K562 (cell line): Measurements from ENCODE around the gene HNRNPA3. TPM values are rescaled to one million over a fixed set of nuclear protein-coding genes. Genes with fewer than 3 reads are reported as not detected.
"Not testable (repeated sequence)": the region's sequence is repeated elsewhere in the genome, so short reads cannot be mapped to it uniquely, and the experiment has no call there.

ENCODE experiments used
- ATAC-seq: fragments of 200-7000 bp; cut with Tn5 transposase; 3 replicates; pipeline ENCODE4 v1.9.1; 2020; ENCODE audit warnings: moderate library complexity
- BruUV-seq: library from RNA; stranded (reverse); fragments of 400-500 nt; replicated peaks from 2 replicates; lab custom pipeline; 2021; lab: Mats Ljungman, UMichigan
- CTCF ChIA-PET: fragments of 300-600 bp; formaldehyde crosslinking; extraction: SDS; loops from one replicate; lab custom pipeline; 2021; ENCODE audit warnings: low intra/inter-chr PET ratio; lab: Yijun Ruan, JAX
- POLR2A ChIA-PET: fragments of 300-600, 350-650 bp; sonication (Branson Sonifier 250); formaldehyde crosslinking; extraction: SDS; loops from one replicate; lab custom pipeline; 2021; ENCODE audit warnings: antibody characterized with exemption, inconsistent platforms; lab: Yijun Ruan, JAX
- DNase-seq, 4 experiments: peaks; one replicate each; pipeline versions ENCODE4 v3.0.0 to v3.0.0-alpha.2; 2011 to 2018; ENCODE audit warnings: low spot score in 3 of 4, mixed read lengths in 3 of 4; ENCODE audit errors: extremely low read depth in 1 of 4
- FAIRE-seq: peaks from 2 replicates; lab custom pipeline; 2011; peaks lifted over from hg19 to GRCh38; lab: Jason Lieb, UNC
- H2AFZ ChIP-seq: 2 replicates; pipeline ENCODE4 v1.6.0; 2011; ENCODE audit warnings: low read depth, low read length, control low read depth, inconsistent platforms
- H3K27ac ChIP-seq: fragments of 200-600 bp; 3 replicates; pipeline ENCODE4 v1.8.0; 2011; ENCODE audit warnings: low read depth, mild to moderate bottlenecking, control low read depth, inconsistent platforms, low read length, moderate library complexity, mixed read lengths; ENCODE audit errors: extremely low read depth
- H3K27me3 ChIP-seq, 2 experiments: fragments of 300-600 bp in 1 of 2; 2 replicates in 1 of 2; 3 replicates in 1 of 2; pipeline versions ENCODE4 v1.6.0 to v1.8.0; 2011; ENCODE audit warnings: inconsistent platforms in 2 of 2, low read length in 2 of 2, mild to moderate bottlenecking in 1 of 2, mixed read lengths in 1 of 2, moderate library complexity in 1 of 2; ENCODE audit not compliant: control insufficient read depth in 2 of 2, insufficient read depth in 2 of 2
- H3K36me3 ChIP-seq: fragments of 300-600 bp; 3 replicates; pipeline ENCODE4 v1.8.0; 2011; ENCODE audit warnings: mild to moderate bottlenecking, low read length, inconsistent platforms; ENCODE audit not compliant: control insufficient read depth, insufficient read depth
- H3K4me1 ChIP-seq, 2 experiments: fragments of 200-600 bp in 1 of 2; replicated peaks in 1 of 2; 2 replicates in 1 of 2; 3 replicates in 1 of 2; pipeline versions ENCODE4 v1.5.1 to v1.8.0; 2011; ENCODE audit warnings: inconsistent platforms in 2 of 2, low read length in 2 of 2, mild to moderate bottlenecking in 1 of 2, mixed read lengths in 1 of 2, moderate library complexity in 1 of 2; ENCODE audit not compliant: control insufficient read depth in 2 of 2, insufficient read depth in 2 of 2
- H3K4me2 ChIP-seq: 2 replicates; pipeline ENCODE4 v1.6.1; 2011; ENCODE audit warnings: low read length, control low read depth, inconsistent platforms, mixed read lengths; ENCODE audit not compliant: insufficient read depth
- H3K4me3 ChIP-seq: fragments of 200-600 bp; sonication (generic), shearing (Covaris generic); 2 replicates; pipeline ENCODE4 v1.5.1; 2016; ENCODE audit warnings: control low read depth, inconsistent platforms
- H3K79me2 ChIP-seq: fragments of 200-600 bp; 3 replicates; pipeline ENCODE4 v1.8.0; 2011; ENCODE audit warnings: low read length, inconsistent platforms; ENCODE audit not compliant: control insufficient read depth, insufficient read depth
- H3K9ac ChIP-seq, 2 experiments: 2 replicates each; pipeline versions ENCODE4 v1.6.0 to v1.6.1; 2011; ENCODE audit warnings: low read depth in 2 of 2, low read length in 2 of 2, control low read depth in 1 of 2, inconsistent platforms in 1 of 2, mild to moderate bottlenecking in 1 of 2, mixed read lengths in 1 of 2; ENCODE audit not compliant: insufficient read depth in 1 of 2
- H3K9me1 ChIP-seq: one replicate; pipeline ENCODE4 v1.6.0; 2011; ENCODE audit warnings: inconsistent platforms, mild to moderate bottlenecking, low read length, moderate library complexity; ENCODE audit not compliant: control insufficient read depth, insufficient read depth
- H3K9me3 ChIP-seq: replicated peaks from 2 replicates; pipeline ENCODE4 v1.5.1; 2011; ENCODE audit warnings: low read depth, low read length, inconsistent platforms; ENCODE audit not compliant: control insufficient read depth, insufficient read depth
- H4K20me1 ChIP-seq: replicated peaks from 2 replicates; pipeline ENCODE4 v1.6.1; 2011; ENCODE audit warnings: low read length, inconsistent platforms, mixed read lengths; ENCODE audit not compliant: control insufficient read depth, insufficient read depth
- ARID1B ChIP-seq: fragments of 450-650 bp; IDR thresholded peaks from 2 replicates; pipeline ENCODE4 v1.6.1; 2016; ENCODE audit warnings: antibody characterized with exemption, mild to moderate bottlenecking, inconsistent platforms
- CBFA2T2 ChIP-seq: fragments of 450-650 bp; conservative IDR thresholded peaks from 2 replicates; pipeline ENCODE4 v1.6.1; 2017; ENCODE audit warnings: mild to moderate bottlenecking
- CBFA2T3 ChIP-seq: fragments of 450-650 bp; IDR thresholded peaks from 2 replicates; pipeline ENCODE4 v1.6.1; 2017
- MAFG ChIP-seq: fragments of 450-650 bp; conservative IDR thresholded peaks from 2 replicates; pipeline ENCODE4 v1.6.1; 2016; ENCODE audit warnings: missing genetic modification characterization, missing compliant biosample characterization
- PBX2 ChIP-seq, 2 experiments: IDR thresholded peaks in 1 of 2; conservative IDR thresholded peaks in 1 of 2; 2 replicates each; pipeline ENCODE4 v1.6.1; 2016; ENCODE audit warnings: low read depth in 2 of 2, mild to moderate bottlenecking in 1 of 2, missing compliant biosample characterization in 1 of 2, missing genetic modification characterization in 1 of 2, moderate library complexity in 1 of 2
- SP1 ChIP-seq: sonication (generic); formaldehyde crosslinking; IDR thresholded peaks from 2 replicates; pipeline ENCODE4 v1.8.1; 2022; ENCODE audit warnings: mild to moderate bottlenecking, missing genetic modification reagents
- SUPT5H ChIP-seq: fragments of 450-650 bp; IDR thresholded peaks from 2 replicates; pipeline ENCODE4 v1.6.1; 2016
- TAL1 ChIP-seq: fragments of 450-650 bp; IDR thresholded peaks from 2 replicates; pipeline ENCODE4 v1.6.1; 2016; ENCODE audit warnings: mild to moderate bottlenecking
- TCF3 ChIP-seq: sonication (generic); formaldehyde crosslinking; IDR thresholded peaks from 2 replicates; pipeline ENCODE4 v1.4.0; 2020; ENCODE audit warnings: mild to moderate bottlenecking, missing genetic modification reagents
- ZNF316 ChIP-seq: fragments of 450-650 bp; IDR thresholded peaks from 2 replicates; pipeline ENCODE4 v1.6.1; 2016
- WGBS: fragments of 100-300 bp; shearing (Covaris generic); methylation state at CpG from one replicate; pipeline ENCODE4 v1.1.6; 2016; ENCODE audit warnings: low coverage, mixed read lengths; ENCODE audit not compliant: insufficient coverage; ENCODE audit errors: missing lambda C conversion rate; 5-methylcytosine and 5-hydroxymethylcytosine counted together
- in situ Hi-C: fragments of 300-500 bp; cut with MboI; formaldehyde crosslinking; loops from 4 replicates; pipeline ENCODE4 v1.15.0; 2018; ENCODE audit warnings: inconsistent platforms, mixed read lengths
- intact Hi-C: fragments of 100-400 bp; cut with micrococcal nuclease; formaldehyde crosslinking; loops from 2 replicates; pipeline ENCODE4 v1.14.2; 2022
- polyA plus RNA-seq, 8 experiments: library from polyadenylated mRNA; depleted of rRNA in 4 of 8; stranded (reverse) in 5 of 8; unstranded in 3 of 8; fragments of >200 nt; fragmentation: Nextera tagmentation in 2 of 8; fragmentation: Illumina TruSeq in 1 of 8; extraction: Ambion mirVana in 2 of 8; extraction: Trizol in 1 of 8; gene quantifications; 2 replicates each; pipeline versions ENCODE4 v1.2.1 to v1.2.3, GENCODE V29; 2011 to 2014; ENCODE audit warnings: inconsistent platforms in 1 of 8, missing spikeins in 1 of 8
- total RNA-seq, 7 experiments: library from RNA; depleted of rRNA in 6 of 7; stranded (reverse); fragments of >200 nt in 6 of 7; fragmentation: Illumina TruSeq in 2 of 7; extraction: Trizol in 2 of 7; gene quantifications; 2 replicates each; pipeline versions ENCODE4 v1.2.1 to v1.2.3, GENCODE V29; 2011 to 2021; ENCODE audit warnings: low replicate concordance in 1 of 7

The HNRNPA3 gene
- total and polyA plus RNA-seq, 9 of the 15 experiments (the other 6 are each of a cell fraction or from before 2014, with no cell fraction given): 72.8 to 428 (median 192) TPM

DNA sequence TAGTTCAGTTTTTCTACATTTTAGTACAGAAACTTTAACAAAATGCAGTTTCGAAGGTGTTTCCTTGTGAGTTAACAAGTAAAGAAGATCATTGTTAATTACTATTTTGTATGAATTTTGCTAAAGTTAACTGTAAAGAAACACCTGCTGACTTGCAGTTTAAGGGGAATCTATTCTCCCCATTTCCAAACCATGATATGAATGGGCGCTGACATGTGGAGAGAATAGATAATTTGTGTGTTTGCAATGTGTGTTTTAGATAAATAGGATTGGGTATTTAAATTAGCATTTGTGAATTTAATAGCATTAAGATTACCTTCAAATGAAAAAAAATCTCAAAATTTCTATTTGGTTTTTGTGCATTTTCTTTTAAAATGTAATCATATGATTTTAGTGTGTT, 7.2 kb downstream of the HNRNPA3 start:
- H3K4me1 ChIP-seq, intact Hi-C loops, in situ Hi-C loops, POLR2A ChIA-PET, ATAC-seq, H3K9me3 ChIP-seq, CTCF ChIA-PET, H3K4me3 ChIP-seq, H3K27me3 ChIP-seq, DNase-seq, H3K4me2 ChIP-seq, BruUV-seq, H2AFZ ChIP-seq, FAIRE-seq, H3K9ac ChIP-seq, H3K9me1 ChIP-seq, H3K27ac ChIP-seq: not testable (repeated sequence)
- H3K36me3 ChIP-seq: peaks cover 84% of the 10 kb centered on the region
- TF ChIP-seq TAL1 (peak; percentile 47; the same call in 1 of the 2 replicates), MAFG (tag) (0 out of 2 replicates have a peak, but pooled peaks have one; percentile 28), CBFA2T3 (peak; percentile 43; the same call in 1 of the 2 replicates), ZNF316 (0 out of 2 replicates have a peak, but pooled peaks have one; percentile 25), ARID1B (0 out of 2 replicates have a peak, but pooled peaks have one; percentile 29), CBFA2T2 (0 out of 2 replicates have a peak, but pooled peaks have one; percentile 29), TCF3 (CRISPR knock-in tag) (peak; percentile 30; the same call in 1 of the 2 replicates)
- peaks cover 15% of the 10 kb centered on the region for H4K20me1 ChIP-seq
- peaks cover 57% of the 10 kb centered on the region for H3K79me2 ChIP-seq
- 92% methylated on average over 2 of the region's 2 CpGs for WGBS

- Histone ChIP-seq H3K36me3 (peaks cover 67% of the 10 kb centered on the region), H3K9me1 (no peaks in the 10 kb centered on the region), H3K4me2 (no peak overlapping the region), H3K4me3 (no peak overlapping the region), H3K9ac (no peak overlapping the region), H3K27ac (no peak overlapping the region), H3K4me1 (peaks cover 3 to 7% of the 10 kb centered on the region in 2 experiments; a peak in 3 of 5 replicates), H4K20me1 (peaks cover 8% of the 10 kb centered on the region), H3K27me3 (no peaks in the 10 kb centered on the region), H3K9me3 (no peaks in the 10 kb centered on the region), H2AFZ (no peak overlapping the region), H3K79me2 (peaks cover 39% of the 10 kb centered on the region)
- DNase-seq (no peak), FAIRE-seq (no peak), ATAC-seq (no peak; the same call in 2 of the 3 replicates)
- 92% methylated on average over 3 of the region's 3 CpGs for WGBS
- CTCF ChIA-PET: no interaction called here
- intact Hi-C loops: no loop called here
- no TSS peak for BruUV-seq
- in situ Hi-C loops: no loop called here
- POLR2A ChIA-PET: interaction anchor here (0.9 to 2.5 kb wide), 9 partner anchors 9 to 59 kb away, joined by 3 to 18 read pairs (median 5); partner anchors contain the start of genes HNRNPA3 and NFE2L2
- TF ChIP-seq SP1: 0 out of 2 replicates have a peak, but pooled peaks have one; percentile 15
- peak; percentile 29; the same call in 1 of the 2 replicates for TF ChIP-seq SUPT5H
- TF ChIP-seq PBX2 (CRISPR knock-in tag; IDR thresholded peaks at IDR 0.05; ENCODE audit: low read depth): no peak
- no peak for TF ChIP-seq PBX2 (tag; conservative IDR thresholded peaks at IDR 0.05; ENCODE audit: low read depth)
Measured at GRCh38 chr2:177221534-177221933, 8.9 kb downstream of the HNRNPA3 start.
